Measurements from ENCODE around the gene USP27X. TPM values are rescaled to one million over a fixed set of nuclear protein-coding genes. Genes with fewer than 3 reads are reported as not detected.

USP27X gene
- total RNA-seq, 4 donors from 2014 or later: 1.3 to 3.6 (median 2.7) TPM

DNA sequence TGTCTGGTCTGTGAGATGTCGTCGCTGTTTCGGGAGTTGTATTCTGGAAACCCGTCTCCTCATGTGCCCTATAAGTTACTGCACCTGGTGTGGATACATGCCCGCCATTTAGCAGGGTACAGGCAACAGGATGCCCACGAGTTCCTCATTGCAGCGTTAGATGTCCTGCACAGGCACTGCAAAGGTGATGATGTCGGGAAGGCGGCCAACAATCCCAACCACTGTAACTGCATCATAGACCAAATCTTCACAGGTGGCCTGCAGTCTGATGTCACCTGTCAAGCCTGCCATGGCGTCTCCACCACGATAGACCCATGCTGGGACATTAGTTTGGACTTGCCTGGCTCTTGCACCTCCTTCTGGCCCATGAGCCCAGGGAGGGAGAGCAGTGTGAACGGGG, 1.4 kb downstream of the USP27X start:
- Histone ChIP-seq H3K9me3 (no peaks in the 10 kb centered on the region), H3K4me3 (no peak overlapping the region), H3K36me3 (no peaks in the 10 kb centered on the region), H3K4me1 (peaks cover 0 to 40% (median 3%) of the 10 kb centered on the region in 4 donors), H3K27ac (no peak overlapping the region), H3K27me3 (peaks cover 0 to 9% of the 10 kb centered on the region in 2 donors)
- DNase-seq (ENCODE audit: low spot score in 2 of 2): no peak
- TF ChIP-seq POLR2A (IDR thresholded peaks at IDR 0.05) (no peak), CTCF (IDR thresholded peaks at IDR 0.05) (no peak), EP300 (IDR thresholded peaks at IDR 0.05) (no peak)
- WGBS, 2 donors: 85 to 88% methylated on average over 6 to 12 of the region's 12 CpGs

GRCh38 chrX:49884290-49884862, 5.1 kb downstream of the USP27X start:
- DNase-seq (ENCODE audit: low spot score in 2 of 2): peak; percentile 19 to 57
- H3K27me3 ChIP-seq: peaks cover 0 to 3% of the 10 kb centered on the region in 2 donors
- H3K9me3 ChIP-seq: no peaks in the 10 kb centered on the region
- TF ChIP-seq CTCF (IDR thresholded peaks at IDR 0.05) (peak; percentile 47 to 75 (median 57)), POLR2A (IDR thresholded peaks at IDR 0.05) (no peak)
- no peak overlapping the region for H3K27ac ChIP-seq
- WGBS, 2 donors: 45 to 72% methylated on average over 3 to 7 of the region's 7 CpGs
- no peak overlapping the region for H3K4me3 ChIP-seq
- no peaks in the 10 kb centered on the region for H3K36me3 ChIP-seq
- H3K4me1 ChIP-seq: peaks cover 0 to 21% (median 0%) of the 10 kb centered on the region in 4 donors

GRCh38 chrX:49892542-49892941, 13.3 kb downstream of the USP27X start:
- Histone ChIP-seq H3K4me1 (no peaks in the 10 kb centered on the region), H3K27me3 (peaks cover 0 to 1% of the 10 kb centered on the region in 2 donors), H3K9me3 (no peaks in the 10 kb centered on the region), H3K4me3 (no peak overlapping the region), H3K36me3 (no peaks in the 10 kb centered on the region), H3K27ac (no peak overlapping the region)
- DNase-seq (ENCODE audit: low spot score in 2 of 2): no peak
- 76 to 78% methylated on average over 4 of the region's 4 CpGs for WGBS, 2 donors
- TF ChIP-seq POLR2A (IDR thresholded peaks at IDR 0.05) (no peak), EP300 (IDR thresholded peaks at IDR 0.05) (no peak), CTCF (IDR thresholded peaks at IDR 0.05) (no peak)

GRCh38 chrX:49896951-49897350, 17.7 kb downstream of the USP27X start:
- Histone ChIP-seq H3K27ac (no peak overlapping the region), H3K4me3 (no peak overlapping the region), H3K36me3 (no peaks in the 10 kb centered on the region), H3K27me3 (peaks cover 0 to 14% of the 10 kb centered on the region in 2 donors), H3K9me3 (no peaks in the 10 kb centered on the region), H3K4me1 (no peaks in the 10 kb centered on the region)
- DNase-seq (ENCODE audit: low spot score in 2 of 2): no peak
- 67 to 91% methylated on average over 4 of the region's 4 CpGs for WGBS, 2 donors
- TF ChIP-seq CTCF (IDR thresholded peaks at IDR 0.05) (no peak), EP300 (IDR thresholded peaks at IDR 0.05) (no peak)

DNA sequence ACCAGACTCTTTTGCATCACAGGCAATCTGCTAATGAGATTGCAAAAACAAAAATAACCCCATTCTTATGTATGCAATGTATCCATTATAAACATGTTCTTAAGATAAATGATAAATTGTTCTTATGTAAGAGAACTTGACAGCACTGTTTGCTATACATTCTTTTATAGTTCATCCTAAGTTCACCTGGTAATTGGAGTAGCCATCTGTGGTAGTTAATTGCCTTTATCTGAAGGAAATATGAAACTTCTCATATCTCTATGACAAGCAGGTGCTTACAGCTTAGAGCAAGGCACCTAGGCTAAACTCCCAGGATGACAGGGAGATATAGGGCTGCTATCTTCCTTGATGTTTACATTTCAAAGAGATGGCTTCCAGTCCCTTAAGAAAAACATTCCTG, 21.8 kb downstream of the USP27X start:
- no peak for DNase-seq (ENCODE audit: low spot score in 2 of 2)
- H3K27ac ChIP-seq: no peak overlapping the region
- no peaks in the 10 kb centered on the region for H3K9me3 ChIP-seq
- TF ChIP-seq CTCF (IDR thresholded peaks at IDR 0.05) (no peak), POLR2A (IDR thresholded peaks at IDR 0.05) (no peak), EP300 (IDR thresholded peaks at IDR 0.05) (no peak)
- H3K4me3 ChIP-seq: no peak overlapping the region
- H3K36me3 ChIP-seq: no peaks in the 10 kb centered on the region
- peaks cover 0 to 14% of the 10 kb centered on the region in 2 donors for H3K27me3 ChIP-seq
- no peaks in the 10 kb centered on the region for H3K4me1 ChIP-seq

All from tibial nerve (tissue), 4 donors.